Measurements from ENCODE around the gene VWA5B1.

VWA5B1 gene

DNA sequence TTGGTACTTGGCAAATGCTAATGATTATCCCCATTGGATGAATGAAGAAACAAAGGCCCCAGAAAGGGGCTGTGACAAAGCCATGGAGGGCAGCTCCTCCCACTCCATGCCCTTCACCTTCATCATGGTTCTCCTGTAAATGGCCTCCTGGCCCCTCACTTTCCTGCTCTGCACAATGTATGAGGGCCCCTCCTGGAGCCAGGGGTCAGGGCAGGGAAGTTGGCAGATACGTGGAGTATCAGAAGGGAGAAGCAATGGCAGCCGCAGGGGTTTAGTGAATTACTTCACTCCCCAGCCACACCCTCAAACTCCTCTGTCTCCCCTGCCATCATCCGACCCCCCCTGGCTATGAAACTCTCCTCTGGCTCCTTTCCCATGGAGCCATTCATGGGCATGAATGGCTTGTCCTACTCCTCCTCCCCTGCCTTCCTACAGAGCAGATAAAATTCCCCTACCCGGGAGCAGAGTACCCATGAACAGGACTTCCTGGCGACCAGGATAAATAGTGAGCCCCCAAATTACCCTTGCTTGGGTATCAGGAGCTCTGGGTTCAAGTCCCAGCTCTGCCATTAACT, 109.0 kb downstream of the VWA5B1 start:
- no peak for DNase-seq

DNA sequence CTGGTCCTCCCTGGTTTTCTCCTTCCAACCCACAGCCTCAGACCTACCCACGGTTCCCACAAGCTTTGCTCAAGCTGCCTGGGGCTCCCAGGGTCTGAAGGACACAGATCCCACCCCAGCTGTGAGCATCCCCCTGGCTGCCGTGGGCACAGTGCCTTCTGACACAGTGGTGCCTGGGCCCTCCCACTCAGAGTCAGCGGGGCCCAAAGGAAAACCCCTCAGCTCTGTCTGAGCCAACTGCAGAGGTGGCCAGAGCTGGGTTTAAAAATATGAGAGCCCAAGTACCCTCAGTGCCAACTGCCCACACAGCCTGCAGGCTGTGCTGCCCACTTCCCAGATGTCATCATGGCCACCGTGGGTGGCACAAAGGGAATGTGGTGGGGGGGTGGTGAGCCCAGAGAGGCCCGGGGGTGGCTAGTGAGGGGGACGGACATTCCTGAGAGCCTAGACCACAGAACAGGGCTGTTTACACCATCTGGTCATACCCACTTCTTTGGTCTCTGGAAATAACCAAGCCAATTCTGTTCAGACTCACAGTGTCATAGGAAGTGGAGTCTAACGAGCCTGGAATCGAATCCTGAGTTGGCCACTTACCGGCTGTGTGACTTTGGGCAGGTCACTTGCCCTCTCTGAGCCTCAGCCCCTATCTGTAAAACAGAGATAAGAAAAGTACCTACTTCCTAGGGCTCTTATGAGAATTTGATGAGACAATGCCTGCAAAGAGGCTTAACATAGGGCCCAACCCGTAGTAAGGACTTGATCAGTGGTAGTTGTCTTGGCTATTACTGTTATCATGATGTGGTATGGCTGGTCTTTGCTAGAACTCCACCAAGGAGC, 109.9 kb downstream of the VWA5B1 start:
- no peak for DNase-seq

DNA sequence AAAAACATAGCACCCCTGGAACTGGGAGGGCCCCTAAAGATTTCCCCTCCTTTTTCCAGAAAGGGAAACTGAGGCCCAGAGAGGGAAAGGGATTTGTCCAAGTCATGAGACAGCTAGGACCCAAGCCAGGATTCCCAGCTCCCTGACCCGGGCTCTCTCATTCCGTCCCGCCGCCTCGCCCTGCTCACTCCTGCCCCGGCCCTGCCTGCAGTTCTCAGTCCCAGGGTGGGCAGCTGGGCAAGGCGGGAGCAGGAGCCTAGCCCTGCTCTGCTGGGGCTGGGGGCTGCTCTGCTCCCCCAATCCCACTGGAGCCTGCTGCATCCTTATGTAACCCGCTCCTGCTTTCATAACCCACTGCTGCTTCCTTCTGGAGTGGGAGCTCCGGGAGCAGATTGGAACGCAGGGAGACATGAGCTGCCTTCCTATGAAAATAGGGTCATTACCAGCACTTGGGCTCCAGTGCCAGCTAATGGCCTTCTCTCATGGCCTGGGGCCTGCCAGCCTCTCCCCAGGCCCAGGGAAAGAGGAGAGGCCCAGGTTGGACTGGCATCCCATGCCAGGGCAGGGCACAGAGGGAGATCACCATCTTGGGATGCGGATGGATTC, 110.8 kb downstream of the VWA5B1 start:
- no peak for DNase-seq

DNA sequence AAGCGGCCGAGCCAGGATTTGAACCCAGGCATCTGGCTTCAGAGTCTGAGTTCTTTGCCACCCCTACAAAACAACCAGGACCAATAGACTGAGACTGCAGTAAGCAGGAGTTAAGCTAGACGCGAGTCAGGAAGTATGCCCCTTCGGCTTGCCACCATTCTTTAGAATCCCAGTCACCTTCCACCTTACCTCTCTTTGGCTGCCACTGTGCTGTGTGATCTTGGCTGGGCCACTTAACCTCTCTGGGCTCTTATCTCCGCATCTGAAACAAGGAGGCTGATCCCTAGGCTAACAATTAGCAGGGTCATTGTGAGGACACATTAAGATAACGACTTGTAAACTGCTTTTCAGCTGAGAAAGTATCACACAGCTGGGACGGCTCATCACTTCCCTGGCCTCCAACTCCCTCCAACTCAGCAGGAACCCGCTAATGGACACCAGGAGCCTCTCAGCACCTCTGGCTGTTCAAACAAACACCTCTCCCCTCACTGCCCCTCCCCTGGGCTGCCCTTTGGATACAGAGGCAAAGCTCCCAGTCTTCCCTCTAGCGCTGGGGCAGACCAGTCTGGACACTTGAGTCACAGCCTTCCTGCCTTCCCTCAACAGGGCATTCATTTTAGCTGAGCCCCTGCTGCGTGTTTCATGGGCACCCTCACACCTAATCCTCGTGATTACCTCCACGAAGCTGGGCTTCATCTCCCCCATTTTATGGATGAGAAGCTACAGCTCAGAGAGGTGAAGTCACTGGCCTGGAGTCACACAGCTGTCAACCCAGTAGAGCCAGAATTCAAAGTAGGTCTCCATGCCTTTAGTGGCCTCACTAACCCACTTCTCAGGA, 112.1 kb downstream of the VWA5B1 start:
- DNase-seq: no peak

DNA sequence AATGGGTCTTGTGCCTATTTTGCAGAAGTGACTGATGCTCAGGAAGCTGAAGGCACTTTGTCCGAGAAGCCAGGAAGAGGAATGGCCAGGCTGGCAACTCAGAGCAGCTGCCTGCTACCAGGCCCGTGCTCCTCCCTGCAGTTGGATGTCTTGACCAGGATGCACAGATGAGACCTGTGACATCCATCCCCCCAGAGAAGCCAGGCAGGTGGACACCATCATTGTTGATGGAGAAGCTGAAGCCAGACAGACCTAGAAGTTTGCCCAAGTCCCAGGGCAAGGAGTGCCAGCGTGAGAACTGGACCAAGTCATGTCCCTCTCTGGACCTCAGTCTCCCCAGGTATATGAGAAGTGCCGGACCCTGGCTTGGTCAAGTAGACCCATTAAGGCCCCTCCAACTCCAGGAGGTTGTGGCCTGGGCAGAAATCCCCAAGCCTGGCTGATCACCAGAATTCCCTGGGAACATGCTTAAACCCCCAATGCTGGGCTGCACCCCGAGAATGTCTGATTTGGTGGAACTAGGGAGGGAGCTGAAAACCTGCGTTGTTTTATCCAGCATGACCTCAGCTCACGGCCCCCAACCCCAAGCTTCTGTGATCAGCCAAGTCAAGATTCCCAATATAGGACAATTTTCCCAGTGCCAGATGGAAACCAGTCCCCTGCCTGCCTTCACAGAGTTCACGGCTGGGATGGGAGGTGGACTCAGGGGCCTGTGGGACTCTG, 112.9 kb downstream of the VWA5B1 start:
- DNase-seq: no peak

DNA sequence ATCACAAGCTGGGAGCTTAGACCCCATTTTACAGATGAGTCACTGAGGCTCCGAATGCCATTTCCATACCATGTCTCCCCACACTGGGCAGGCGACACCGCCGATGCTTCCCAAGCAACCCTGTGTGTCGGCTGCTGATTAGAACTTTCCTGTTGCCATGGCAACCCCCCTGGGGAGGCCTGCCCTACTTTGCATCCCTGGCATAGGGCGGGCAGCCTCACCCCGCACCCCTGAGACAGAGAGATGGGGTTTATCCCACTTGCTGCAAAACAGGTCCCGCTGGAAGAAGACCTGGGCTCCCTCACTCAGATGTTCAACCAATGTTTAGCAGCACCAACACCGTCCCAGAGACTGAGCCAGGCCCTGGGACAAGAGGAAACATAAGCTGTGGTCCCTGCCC, 113.8 kb downstream of the VWA5B1 start:
- DNase-seq: no peak
